ENCODE measurements around the gene CD200R1L.
A peak's percentile ranks its signal among the peaks of the same experiment; 100 is the strongest.

The CD200R1L gene

DNA sequence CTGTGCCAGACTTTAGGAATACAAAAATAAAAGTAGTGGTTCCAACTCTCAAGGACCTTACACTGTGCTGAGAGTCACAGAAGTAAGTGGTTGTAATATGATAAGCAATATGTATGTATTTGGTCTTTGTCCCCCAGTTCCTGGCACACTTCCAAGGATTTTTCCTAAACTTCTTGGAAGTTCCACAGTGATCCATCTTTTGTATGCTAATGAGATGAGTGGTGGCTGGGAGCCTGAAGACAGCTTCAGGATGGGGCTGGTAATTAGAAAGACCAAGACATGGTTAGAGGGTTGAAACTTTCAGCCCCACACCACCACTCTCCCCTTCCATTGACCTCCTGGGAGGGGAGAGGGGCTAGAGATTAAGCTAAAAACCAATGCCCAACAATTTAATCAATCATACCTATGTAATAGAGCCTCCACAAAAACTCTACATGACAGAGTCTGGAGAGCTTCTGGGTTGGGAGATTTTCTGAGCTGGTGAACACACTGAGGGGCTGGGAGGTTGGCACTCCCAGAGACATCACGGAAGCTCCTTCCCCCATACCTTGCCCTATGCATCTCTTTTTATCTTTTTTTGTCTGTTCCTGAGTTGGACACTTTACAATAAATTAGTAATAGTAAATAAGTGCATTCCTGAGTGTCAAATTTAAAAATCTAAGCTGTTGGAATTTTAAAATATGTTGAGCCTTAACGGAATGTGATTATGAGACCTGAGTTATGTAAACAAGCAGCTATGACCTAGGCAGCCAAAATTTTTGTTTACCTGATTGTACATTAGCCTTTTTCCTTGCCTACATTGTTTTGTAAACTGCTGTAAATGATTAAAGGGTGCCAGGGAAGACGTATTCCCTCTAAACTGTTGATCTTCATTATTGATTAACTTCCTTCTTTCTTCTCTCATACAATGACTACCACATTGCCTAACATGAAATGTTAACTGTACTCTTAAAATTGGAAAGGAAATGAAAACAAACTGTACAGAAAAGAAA, 24.3 kb downstream of the CD200R1L start:
- no peak overlapping the region for H3K27ac ChIP-seq
- DNase-seq (ENCODE audit: low read depth, low spot score) = no peak

DNA sequence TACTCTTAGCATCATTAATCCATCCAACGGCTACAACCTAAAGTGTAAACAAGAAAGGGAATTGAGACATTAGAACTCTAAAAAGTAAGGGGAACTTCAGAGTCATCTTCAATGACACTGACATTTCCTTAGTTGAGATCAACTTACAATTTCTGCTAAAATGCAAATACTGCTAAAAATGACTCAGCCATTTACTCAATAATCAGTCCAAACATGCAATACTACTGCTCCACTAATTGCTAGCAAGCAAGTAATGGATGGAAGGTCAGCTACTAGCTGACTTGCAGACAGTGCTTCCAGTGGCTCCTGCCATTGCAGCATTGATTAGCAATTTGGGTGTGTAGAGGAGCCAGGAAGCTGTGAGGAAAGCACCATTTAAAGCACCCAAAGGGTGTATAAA, 28.4 kb downstream of the CD200R1L start:
- DNase-seq (ENCODE audit: low read depth, low spot score) = no peak
- H3K27ac ChIP-seq = peak overlapping the region; percentile 10

DNA sequence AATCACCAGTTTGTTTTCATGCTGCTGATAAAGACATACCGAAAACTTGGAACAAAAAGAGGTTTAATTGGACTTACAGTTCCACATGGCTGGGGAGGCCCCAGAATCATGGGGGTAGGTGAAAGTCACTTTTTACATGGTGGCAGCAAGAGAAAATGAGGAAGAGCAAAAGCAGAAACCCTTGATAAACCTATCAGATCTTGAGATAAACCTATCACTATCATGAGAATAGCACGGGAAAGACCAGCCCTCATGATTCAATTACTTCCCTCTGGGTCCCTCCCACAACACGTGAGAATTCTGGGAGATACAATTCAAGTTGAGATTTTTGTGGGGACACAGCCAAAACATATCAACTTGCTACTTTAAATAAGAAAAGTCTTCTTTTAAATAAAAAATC, 28.9 kb downstream of the CD200R1L start:
- H3K27ac ChIP-seq = peak overlapping the region; percentile 10
- no peak for DNase-seq (ENCODE audit: low read depth, low spot score)

DNA sequence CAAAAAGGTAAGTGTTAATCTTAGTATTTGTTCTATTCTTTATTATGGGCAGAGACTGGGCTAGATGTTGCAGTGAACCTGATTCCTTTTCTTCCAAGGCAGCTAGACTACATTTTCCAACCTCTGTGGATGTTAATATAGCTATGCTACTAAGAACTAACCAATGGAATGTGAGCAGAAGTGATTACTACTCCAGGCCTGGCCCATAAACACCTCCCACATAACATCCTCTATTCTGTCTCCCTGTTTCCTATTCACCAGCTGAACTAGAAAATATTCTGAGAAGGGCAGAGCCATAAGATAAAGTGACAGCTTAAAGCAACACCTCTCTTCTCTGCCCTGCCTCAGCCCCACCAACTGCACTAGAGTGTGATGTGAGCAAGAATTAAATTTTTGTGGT, 29.4 kb downstream of the CD200R1L start:
- H3K27ac ChIP-seq = no peak overlapping the region
- no peak for DNase-seq (ENCODE audit: low read depth, low spot score)

DNA sequence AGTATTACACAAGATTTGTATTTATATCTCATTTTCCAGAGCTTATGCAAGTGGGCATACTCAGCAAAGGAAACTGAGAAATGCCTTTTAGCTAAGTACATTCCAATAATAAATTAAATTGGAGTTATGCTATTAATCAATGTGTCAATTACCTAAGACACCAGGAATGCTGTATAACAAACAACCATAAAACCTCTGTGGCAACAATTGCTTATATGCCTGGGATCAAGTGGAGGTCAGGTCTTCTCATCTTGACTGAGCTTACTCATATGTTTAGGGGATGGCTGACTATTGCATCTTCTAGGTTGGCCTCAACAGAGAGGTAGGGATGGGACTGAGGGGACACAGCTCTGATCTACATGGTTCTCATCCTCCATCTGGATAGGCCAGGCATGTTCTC, 30.7 kb downstream of the CD200R1L start:
- DNase-seq (ENCODE audit: low read depth, low spot score) = peak; percentile 14
- H3K27ac ChIP-seq = no peak overlapping the region

DNA sequence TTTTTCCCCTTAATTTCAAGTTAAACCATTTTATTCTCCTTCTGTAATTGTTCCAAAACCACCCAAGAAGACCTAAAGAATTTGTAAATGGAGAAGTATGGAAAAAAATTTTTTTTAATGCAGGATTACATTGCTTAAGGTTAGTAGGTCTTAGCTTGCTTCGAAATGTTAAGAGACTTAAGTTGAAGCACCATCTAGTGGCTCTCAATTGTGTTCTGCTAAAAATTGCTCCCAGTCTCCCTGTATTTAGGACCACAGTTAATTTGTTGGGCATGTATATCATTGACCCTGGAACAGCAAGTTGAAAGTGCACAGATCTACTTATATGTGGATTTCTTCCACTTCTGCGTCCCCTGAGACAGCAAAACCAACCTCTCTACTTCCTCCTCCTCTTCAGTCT, 32.4 kb downstream of the CD200R1L start:
- H3K27ac ChIP-seq = peak overlapping the region; percentile 28
- DNase-seq (ENCODE audit: low read depth, low spot score) = peak; percentile 18

DNA sequence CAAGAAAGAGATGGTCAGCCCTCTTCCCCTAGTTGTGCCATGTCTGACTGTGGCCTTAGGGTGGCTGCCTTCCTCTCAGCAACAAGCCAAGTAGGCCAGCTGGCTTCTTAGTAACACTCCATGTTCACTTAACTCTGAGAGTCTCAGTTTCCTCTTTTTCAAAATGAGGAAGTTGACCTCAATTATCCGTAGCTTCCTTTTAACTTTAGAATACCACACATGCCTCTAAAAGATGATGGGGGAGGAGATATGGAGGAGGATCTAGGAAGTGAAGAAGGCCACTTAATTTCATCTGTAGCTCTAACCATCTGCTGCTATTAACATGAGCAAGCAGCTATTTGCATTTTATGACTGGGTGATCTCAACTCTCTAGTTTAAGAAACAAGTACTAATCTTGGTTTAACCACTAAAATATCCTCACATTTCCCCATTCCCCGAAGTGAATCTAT, 32.9 kb downstream of the CD200R1L start:
- DNase-seq (ENCODE audit: low read depth, low spot score) = no peak
- H3K27ac ChIP-seq = peak overlapping the region; percentile 28

DNA sequence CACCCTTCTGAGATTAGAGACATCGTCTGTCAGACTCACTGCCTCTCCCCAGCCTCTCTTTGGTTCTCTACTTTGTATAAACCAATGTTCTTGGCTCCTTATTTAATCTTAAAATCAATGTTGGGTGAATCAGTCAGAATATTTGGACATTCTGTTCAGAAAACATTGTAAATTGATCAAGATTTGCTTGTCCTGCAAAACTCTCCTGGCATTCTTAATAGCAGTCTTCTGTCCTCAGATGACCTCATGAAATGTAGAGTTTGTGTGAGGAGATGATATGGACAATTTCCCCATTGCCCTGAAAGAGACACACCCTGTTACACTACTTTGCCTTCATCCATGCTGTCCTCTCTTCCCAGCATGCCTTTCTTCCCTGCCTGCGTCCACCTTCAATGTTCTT, 33.6 kb downstream of the CD200R1L start:
- DNase-seq (ENCODE audit: low read depth, low spot score) = no peak
- no peak overlapping the region for H3K27ac ChIP-seq

DNA sequence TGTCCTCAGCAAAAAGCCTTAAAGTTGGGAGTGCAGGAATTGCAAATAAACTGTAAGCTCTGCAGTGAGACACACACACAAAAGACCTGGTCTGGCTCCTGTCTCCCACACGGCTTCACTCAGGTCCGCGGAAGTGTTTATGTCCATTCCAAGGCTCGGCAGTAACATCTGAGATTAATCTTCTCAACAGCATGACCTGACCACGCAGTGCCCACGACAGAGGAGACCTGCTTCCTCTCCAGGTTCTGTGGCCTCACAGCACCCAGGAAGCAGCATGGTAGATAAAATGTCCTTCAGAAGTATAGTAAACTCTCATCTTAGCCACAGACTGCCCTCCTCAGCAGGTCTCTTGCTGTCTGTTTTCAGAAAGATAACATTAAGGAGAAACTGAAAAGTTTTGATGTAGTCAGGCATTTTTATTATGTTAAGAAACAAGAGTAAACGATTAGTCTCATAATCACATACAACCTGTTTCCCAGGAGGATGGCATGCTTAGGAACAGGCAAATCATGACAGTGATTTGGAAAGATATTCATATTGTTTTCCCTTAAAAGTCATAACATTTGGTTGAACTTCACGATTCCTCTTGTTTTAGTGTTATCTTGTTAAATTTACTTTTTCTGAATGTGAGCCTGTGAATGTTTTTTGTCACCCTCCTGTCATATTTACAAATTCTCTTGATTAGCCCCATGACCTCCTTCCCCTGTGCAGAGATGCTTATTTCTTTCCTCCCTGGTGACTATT, 34.6 kb downstream of the CD200R1L start:
- DNase-seq (ENCODE audit: low read depth, low spot score) = no peak
- H3K27ac ChIP-seq = no peak overlapping the region

DNA sequence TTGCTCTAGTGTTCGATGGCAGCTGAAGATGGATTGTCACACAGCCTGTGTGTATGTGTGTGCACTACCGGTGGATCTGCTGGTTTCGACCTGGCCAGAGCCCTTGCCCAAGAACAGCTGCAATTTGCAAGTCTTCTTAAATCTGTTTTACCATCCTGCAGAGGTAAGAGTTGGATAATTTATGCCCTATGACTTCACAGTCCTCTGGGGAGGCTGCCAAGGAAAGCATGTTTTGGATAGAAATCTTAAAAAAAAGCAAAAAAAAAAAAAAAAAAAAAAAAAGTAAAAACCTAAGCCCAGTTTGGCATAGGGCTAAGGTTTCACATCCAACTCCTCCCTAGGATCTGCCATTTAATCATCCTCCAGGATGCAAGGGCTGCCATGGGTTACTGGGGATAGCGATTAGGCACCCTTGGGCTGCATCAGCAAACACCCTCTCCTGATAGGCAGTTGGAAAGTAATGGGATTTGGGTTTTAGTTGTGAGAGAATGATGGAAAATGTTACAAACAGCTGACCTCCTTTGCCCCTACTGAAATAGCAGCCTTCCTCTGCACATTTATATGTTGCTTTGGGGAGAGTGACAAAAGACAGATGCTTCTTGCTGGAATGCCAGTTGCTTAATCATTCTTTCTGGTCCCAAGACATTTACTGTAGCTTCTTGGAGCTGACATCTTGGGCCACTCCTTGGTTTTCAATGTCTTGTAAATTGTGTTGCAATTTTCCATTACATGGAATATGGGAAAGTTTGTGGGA, 35.4 kb downstream of the CD200R1L start:
- no peak overlapping the region for H3K27ac ChIP-seq
- no peak for DNase-seq (ENCODE audit: low read depth, low spot score)

DNA sequence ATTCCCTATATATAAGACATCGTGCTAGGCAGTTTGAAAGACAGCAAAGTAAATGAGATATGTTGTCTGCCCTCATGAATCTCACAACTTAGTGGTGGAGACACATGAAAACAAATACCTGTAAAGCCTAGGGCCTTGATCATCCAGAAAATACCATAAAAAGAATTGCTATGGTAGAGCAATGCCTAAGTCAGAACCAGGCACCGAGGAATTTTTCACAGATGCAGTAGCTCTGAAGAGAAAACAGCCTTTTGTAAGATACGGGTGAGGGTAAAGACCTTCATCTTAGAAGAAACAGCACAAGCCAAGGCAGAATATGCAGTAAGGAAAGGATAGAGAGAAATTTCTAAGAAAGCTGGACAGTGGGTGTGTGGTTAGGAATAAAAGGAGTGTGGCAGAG, 36.1 kb downstream of the CD200R1L start:
- no peak for DNase-seq (ENCODE audit: low read depth, low spot score)
- no peak overlapping the region for H3K27ac ChIP-seq

DNA sequence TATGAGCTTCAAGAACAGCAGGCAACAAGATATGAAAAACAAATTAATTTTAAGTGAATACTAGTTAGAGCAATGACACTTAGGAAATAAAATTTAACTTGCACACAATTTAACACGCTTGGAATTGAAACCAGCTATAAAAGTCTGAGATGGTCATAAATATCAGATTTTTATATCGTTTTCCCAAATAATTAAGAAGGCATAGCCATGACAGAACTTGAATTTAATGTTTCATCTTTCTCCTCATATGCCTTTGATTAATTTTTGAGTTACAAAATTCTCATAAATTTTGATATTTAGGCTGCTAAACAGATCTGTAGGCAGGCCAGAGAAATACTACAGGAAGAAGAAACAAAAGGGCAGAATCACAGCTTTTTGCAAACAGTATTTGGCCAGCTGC, 38.5 kb downstream of the CD200R1L start:
- no peak for DNase-seq (ENCODE audit: low read depth, low spot score)
- H3K27ac ChIP-seq = no peak overlapping the region

DNA sequence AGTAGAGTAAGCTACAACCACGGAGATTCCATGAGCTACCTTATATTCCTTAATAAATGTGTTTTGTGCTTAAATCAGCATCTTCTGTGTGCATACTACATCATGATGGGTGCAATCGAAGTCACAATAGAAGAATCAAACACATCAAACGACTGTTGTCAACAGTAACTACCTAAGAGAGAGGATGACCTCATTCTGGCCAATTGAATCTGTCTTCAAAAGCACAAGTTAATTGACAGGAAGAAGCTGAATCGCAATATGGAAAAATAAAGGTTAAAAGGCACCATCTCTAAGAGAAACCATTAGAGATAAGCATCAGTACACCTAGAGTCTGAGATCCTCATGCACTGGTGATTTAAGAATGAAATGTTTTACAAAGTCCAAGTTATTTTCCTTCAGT, 39.0 kb downstream of the CD200R1L start:
- no peak for DNase-seq (ENCODE audit: low read depth, low spot score)
- H3K27ac ChIP-seq = no peak overlapping the region

DNA sequence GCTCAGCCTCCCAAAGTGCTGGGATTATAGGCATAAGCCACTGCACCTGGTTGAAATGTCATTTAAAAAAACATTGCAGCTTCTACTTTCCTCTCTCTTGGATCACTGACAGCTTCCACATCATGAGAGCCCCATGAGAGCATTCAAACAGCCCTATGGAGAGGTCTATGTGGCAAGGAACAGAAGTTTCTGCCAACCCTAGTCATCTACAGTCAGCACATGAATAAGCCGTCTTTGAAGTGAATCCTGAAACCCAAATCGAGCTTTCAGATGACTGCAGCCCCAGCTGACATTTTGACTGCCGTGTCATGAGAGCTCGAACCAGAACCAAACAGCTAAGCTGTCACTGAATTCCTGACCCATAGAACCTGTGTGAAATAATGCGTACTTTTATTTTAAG, 39.8 kb downstream of the CD200R1L start:
- DNase-seq (ENCODE audit: low read depth, low spot score) = no peak
- no peak overlapping the region for H3K27ac ChIP-seq

DNA sequence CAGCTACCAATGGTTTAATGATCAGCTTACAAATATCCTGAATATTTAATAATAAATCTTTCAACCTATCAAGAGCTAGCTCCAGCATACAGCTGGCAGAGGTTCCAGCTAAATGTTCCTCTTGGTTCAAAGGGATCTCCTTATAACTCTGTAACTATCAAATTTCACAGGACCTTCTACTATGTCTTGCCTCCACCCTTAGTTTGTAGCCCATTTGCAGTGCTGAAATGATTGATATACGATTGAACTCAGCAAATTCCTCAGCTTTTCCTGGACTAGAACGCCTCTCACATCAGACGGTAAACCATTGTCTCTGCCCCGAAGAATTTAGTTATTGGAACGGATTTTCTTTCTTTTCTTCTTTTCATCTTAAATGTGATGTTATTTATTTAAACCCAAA, 41.5 kb downstream of the CD200R1L start:
- no peak overlapping the region for H3K27ac ChIP-seq
- DNase-seq (ENCODE audit: low read depth, low spot score) = no peak

DNA sequence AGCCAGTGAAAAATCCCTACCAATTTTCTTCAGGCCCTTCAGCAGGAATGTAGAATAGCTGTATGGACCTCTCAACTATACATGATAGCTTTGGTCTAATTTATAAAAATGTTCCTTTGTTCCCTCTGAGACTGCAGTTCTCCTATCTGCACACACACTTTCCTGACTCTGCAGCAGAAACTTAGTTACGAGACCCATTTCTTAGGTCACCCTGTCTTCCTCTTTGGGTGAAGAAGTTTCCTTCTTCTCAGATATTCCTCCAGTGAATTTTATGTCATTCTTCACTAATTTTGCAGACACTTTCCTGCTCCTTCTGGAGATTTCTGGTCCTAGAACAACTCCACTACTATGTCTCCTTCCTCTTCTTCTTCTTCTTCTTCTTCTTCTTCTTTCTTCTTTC, 42.6 kb downstream of the CD200R1L start:
- DNase-seq (ENCODE audit: low read depth, low spot score) = no peak
- H3K27ac ChIP-seq = no peak overlapping the region

DNA sequence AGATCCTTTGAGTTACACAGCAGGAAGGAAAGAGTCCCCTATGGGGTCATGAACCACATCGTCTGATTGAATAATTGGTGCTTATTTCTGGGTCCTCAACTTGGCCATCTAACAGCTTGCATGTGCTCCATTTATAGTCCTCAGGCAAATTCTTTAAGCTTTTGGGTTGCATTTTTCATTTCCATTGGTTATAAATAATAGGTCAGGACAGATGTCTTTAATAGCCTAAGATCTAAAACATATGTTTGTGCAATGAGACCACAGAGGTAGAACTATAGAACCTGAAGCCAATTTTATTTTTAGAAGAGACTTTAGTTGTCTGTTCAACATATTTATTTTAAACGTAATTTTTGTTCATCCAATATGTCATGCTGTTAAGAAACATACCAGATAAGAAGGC, 43.2 kb downstream of the CD200R1L start:
- H3K27ac ChIP-seq = no peak overlapping the region
- no peak for DNase-seq (ENCODE audit: low read depth, low spot score)

DNA sequence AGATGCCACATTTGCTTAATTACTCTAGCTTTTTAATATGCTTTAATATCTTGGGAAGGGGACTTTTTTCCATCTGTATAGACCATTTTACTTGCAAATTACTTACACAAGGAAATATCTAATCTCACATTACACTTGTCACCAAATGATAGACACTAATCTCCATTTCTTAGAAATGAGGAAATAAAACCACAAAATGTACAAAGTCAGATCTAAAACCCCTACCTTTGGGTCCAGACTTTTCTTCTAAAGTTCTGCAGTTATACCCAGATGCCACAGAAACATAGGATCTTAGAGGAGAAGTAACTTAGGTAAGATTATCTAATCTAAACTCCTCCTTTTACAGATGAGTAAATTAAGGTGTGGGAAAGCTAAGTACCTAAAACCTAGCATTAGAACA, 44.3 kb downstream of the CD200R1L start:
- H3K27ac ChIP-seq = peak overlapping the region; percentile 87
- no peak for DNase-seq (ENCODE audit: low read depth, low spot score)

DNA sequence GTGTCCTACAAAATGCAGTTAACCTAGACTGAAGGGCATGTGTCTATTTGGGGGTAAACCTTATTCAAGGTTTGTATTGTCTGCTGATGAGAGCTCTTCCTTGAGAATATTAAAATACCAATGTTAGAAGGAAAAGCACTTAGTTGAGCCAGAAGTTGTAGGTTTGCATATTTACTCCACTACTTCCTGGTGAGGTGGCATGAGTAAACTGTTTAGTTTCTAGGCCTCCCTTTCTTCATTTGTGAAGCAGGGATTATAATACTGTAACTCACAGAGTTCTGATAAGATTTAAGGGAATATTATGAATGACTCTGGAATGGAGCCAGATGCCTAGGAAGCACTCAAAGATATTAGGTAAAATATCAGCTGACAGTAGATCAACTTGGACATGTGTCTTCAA, 46.7 kb downstream of the CD200R1L start:
- peak; percentile 48 for DNase-seq (ENCODE audit: low read depth, low spot score)
- H3K27ac ChIP-seq = peak overlapping the region; percentile 87

DNA sequence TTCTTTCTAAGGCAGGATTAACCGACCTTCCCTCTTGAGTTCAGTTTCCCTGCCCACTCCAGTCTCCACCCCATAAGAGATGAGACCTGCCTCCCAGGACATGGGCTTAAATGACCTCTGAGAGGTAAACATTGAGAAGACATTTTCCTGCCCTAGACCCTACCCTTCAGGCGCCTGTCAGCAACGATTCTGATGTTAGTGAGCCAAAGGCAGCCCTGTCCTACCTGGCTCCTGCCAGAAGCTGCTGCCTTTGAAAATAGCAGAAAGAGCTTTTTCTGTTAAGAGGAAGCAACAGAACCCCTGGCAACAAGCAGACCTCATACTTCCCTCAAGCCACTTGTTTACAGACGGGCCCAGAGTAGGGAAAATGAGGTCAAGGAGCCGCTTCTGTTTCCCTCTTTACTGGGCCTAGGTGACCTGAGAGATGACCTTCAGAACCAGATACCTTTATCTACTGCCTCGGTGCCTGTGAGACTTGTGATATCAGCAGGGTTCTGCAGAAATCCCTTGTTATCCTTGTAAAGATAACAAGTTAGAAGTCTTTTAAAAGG, 52.0 kb downstream of the CD200R1L start:
- no peak overlapping the region for H3K27ac ChIP-seq

More for the DNA sequence above, 52.0 kb downstream of the CD200R1L start:
- DNase-seq (ENCODE audit: low read depth, low spot score) = no peak
